ENCODE data around the gene KRTAP12-4.
"Not testable (repeated sequence)": the region's sequence is repeated elsewhere in the genome, so short reads cannot be mapped to it uniquely, and the experiment has no call there.

KRTAP12-4 gene

GRCh38 chr21:44628707-44629391 is 25.6 kb downstream of the KRTAP12-4 start:
- no peak for DNase-seq

DNA sequence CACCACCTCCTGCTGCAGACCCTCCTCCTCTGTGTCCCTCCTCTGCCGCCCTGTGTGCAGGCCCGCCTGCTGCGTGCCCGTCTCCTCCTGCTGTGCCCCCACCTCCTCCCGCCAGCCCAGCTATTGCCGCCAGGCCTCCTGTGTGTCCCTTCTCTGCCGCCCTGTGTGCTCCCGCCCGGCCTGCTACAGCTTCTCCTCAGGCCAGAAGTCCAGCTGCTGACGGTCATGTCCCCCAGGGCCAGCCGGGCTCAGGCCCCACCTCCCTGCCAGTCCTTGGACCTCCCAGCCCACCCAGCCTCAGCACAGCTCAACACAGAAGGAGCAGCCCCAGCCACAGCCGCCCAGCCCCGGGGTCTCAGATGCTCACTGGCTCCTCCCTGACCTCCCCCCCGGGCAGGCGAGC is 26.6 kb downstream of the KRTAP12-4 start:
- DNase-seq, result peak; percentile 57

DNA sequence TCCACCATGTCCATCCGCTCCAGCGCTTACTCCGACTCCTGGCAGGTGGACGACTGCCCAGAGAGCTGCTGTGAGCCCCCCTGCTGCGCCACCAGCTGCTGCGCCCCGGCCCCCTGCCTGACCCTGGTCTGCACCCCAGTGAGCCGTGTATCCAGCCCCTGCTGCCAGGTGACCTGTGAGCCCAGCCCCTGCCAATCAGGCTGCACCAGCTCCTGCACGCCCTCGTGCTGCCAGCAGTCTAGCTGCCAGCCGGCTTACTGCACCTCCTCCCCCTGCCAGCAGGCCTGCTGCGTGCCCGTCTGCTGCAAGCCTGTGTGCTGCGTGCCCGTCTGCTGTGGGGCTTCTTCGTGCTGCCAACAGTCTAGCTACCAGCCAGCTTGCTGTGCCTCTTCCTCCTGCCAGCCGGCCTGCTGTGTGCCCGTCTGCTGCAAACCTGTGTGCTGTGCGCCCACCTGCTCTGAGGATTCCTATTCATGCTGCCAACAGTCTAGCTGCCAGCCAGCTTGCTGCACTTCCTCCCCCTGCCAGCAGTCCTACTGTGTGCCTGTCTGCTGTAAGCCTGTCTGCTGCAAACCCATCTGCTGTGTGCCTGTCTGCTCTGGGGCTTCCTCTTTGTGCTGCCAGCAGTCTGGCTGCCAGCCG is 27.2 kb downstream of the KRTAP12-4 start:
- DNase-seq, result not testable (repeated sequence)

DNA sequence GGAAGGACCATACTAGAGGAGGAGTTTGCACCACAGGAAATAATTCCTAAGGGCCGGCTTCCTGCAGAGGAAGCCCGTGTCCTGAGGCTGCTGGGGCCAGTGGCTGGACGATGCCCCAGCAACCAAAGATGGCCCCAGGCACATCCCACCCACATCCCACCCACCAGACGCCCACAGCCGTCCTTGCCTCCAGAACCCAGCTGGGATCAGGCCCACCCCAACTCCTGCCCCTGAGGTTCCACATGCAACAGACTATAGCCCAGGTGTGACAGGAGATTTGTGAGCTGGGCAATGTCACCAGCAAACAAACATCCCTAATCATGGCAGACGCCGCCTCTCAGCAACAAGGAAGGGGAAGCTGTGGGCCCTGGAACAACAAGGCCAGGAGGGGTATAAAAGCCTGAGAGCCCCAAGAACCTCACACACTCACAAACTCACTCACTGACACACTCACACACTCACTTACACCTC is 27.8 kb downstream of the KRTAP12-4 start, which contains the start of gene KRTAP10-9:
Gene KRTAP10-9 (plus strand): TSS at position 421 of the 471 bp plus-strand sequence. CDS start 79 bp downstream, outside the sequence.
- no peak for DNase-seq

DNA sequence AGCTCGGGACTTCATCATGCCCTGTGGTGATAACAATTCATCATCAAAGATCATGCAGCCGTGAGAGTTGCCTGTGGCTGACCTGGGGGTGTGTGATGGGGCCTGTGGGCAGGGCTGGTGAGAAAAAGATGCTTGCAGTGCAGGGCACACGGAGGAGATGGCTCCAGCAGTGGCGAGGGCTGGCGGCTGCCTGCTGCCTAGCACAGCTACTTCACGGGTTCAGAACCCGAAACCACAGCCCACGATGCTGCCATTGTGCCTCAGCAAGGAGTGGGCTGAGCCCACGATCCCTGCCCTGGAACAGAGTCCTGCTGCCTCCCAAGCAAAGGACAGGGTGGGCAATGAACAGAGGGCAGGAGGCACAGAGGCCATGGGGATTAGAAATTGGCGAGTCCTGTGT is 28.2 kb downstream of the KRTAP12-4 start:
- DNase-seq, result no peak

DNA sequence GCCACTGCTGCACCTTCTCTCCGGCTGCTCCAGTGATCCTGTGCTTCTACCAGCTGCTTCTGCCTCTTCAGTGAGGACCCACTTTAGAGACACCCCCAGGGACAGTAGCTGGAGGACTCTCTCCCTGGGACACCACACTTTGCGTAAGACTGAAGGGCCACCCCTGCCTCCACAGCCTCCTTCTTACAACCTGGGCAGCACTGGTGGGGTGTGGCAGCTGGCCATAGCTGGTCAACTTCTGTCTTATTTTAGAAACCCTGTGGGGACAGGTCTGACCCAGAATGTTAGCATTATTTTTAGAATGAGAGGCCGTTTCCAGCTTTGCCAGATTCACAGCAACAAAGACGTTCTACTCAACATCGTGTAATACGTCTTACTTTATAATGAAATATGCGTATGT is 28.7 kb downstream of the KRTAP12-4 start:
- DNase-seq, result no peak

GRCh38 chr21:44623575-44623974 is 30.9 kb downstream of the KRTAP12-4 start:
- DNase-seq, result no peak

GRCh38 chr21:44619886-44620285 is 34.6 kb downstream of the KRTAP12-4 start:
- no peak for DNase-seq

DNA sequence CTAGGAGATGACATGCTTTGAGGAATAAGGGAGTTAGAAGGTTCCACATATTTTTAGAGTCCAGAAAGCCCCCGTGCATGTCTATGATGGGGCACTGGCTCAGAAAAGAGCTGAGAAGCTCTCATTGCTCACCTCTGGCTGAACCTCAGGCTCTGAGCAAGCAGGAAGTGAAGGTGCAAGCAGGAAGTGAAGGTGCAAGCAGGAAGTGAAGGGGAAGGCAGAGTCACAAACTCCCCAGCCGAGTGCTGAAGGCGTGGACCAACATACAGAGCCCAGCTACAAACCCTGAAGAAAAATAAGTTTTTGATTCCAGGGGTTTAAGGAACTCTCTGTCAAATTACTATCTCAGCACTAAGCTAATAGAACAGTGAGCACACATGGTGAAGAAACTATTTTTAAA is 35.5 kb downstream of the KRTAP12-4 start:
- no peak for DNase-seq

- DNase-seq, result no peak
These were observed 36.0 kb downstream of the KRTAP12-4 start for GRCh38 chr21:44618504-44618903.

- DNase-seq, result no peak
These were observed 37.4 kb downstream of the KRTAP12-4 start for GRCh38 chr21:44617071-44617501.

GRCh38 chr21:44616591-44616926 is 37.9 kb downstream of the KRTAP12-4 start:
- no peak for DNase-seq

DNA sequence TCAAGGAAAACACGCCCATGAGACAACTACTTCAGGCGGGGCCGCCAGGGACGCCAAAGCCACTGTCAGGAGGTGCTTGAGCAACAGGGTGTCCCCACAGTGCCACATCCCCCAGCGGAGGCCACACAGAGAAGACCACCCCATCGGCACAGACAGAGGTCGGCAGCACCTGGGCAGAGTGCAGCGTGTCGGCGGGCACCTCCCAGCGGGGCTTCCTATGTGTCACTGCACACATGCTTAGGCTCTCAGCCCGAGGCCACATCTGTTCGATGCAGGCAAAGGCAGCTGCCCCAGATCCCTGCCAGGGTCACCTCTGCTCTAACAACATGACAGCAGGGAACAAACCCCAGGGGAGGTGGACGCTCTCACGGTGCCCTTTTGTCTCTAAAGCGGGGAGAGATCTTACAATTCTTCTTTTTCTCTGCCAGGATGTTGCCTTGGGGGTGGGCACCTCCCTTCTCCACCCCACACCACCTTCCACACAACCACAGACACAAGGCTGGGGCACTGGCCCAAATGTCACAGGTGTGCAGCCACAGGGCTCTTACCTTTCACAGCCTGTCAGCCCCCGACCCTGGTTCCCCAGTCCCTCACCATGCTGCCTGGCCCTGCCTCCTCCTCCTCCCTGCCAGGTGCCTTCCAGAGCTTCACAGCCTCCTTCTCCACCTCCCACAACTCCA is 38.4 kb downstream of the KRTAP12-4 start:
- DNase-seq, result peak; percentile 51

DNA sequence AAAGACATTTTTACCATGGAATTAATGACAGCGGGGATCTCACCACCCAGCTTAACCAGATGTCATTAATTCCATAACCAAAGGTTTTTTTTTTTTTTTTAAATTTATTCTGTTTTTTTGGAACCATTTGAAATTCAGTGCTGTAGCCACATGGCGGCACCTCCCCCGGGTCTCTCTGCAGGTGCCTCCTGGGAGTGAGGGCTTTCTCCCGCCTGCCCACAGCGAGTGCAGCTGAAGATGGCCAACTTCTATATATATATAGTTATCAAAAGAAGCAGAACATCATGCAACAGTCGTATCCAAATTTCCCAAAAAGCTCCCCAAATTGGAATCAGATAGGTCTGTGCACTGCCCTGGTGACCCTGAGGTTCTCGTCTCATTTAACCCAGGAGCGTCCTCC is 39.0 kb downstream of the KRTAP12-4 start:
- no peak for DNase-seq

- no peak for DNase-seq
These were observed 39.5 kb downstream of the KRTAP12-4 start for GRCh38 chr21:44614961-44615391.

GRCh38 chr21:44614161-44614631 is 40.3 kb downstream of the KRTAP12-4 start:
- no peak for DNase-seq

DNA sequence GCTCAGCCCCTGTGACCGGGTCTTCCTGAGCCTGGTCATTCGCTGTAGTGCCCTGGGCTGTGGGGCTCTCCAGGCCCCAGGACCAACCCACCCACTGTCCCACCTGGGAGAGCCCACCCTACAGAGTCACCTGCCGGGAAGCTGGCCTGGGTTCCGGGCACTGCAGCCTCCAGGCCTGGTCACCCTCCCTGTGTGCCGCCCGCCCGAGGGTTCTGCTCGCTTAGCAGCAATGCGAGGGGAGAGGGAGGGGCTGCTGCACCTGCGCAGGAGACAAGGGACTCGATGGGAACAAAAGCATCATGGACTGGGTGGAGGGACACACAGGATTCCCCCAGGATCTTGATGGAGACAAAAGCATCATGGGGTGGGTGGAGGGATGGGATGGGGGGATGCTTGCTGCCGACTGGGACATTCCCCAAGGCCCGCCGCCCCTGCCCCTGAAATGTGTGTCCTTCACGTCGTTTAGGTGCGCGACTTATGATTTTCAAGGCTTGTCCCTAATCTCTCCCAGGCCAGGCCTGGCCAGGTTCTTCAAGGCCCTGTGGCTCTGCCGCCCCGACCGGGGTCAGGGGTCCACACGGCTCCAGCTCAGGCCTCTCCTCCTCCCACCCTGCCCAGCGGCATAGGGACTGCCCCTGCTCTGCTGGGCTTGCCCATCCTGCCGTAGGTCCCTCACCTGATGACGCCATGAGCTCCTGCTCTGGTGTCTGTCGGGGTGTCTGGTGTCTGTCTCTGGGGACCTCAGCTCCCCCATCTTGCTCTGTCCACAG is 40.9 kb downstream of the KRTAP12-4 start:
- DNase-seq, result no peak

- DNase-seq, result no peak
These were observed 41.7 kb downstream of the KRTAP12-4 start for GRCh38 chr21:44612669-44613229.

DNA sequence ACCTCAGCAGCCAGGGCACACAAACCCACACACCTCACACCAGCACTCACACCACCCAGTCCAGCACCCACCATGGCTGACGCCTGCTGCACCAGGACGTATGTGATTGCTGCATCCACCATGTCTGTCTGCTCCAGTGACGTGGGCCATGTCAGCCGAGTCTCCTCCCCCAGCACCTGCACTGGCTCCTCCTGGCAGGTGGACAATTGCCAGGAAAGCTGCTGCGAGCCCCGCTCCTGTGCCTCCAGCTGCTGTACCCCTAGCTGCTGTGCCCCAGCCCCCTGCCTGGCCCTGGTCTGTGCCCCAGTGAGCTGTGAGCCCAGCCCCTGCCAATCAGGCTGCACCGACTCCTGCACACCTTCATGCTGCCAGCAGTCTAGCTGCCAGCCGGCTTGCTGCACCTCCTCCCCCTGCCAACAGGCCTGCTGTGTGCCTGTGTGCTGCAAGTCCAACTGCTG is 42.4 kb downstream of the KRTAP12-4 start, which contains the start of gene KRTAP10-8:
Gene KRTAP10-8 (plus strand): TSS at position 51 of the 458 bp plus-strand sequence. CDS start 22 bp downstream, at position 73.
- no peak for DNase-seq

DNA sequence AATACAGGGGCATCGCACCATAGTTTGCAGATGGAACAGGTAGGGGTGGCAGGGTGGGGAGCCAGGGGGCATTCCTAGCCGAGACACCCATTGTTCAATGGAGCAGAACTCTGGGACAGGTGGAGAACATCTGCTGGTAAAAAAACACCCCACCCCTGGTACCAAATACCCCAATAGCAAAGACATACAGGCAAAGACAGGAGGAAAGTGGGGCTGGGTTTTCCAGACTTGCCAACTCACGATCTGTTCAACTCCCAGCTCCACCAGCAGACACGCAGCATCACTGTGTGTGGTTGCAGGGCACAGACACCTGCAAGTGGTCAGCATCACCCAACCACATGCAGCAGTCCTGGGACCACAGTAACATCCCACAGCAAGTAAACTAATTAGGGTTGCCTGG is 42.9 kb downstream of the KRTAP12-4 start:
- no peak for DNase-seq

DNA sequence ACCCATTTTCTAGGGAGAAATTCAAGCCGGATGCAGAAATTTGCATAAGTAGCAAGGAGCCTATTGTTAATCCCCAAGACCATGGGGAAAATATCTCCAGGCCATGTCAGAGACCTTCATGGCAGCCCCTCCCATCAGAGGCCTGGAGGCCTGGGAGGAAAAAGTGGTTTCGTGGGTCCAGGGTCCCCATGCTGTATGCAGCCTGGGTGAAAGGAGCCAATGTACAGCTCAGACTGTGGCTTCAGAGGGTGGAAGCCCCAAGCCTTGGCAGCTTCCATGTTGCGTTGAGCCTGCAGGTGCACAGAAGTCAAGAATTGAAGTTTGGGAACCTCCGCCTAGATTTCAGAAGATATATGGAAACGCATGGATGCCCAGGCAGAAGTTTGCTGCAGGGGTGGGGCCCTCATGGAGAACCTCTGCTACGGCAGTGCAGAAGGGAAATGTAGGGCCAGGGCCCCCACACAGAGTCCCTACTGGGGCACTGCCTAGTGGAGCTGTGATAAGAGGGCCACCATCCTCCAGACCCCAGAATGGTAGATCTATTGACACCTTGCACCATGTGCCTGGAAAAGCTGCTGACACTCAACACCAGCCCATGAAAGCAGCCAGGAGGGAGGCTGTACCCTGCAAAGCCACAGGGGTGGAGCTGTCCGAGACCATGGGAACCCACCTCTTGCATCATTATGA is 44.2 kb downstream of the KRTAP12-4 start:
- not testable (repeated sequence) for DNase-seq

- no peak for DNase-seq
These were observed 45.3 kb downstream of the KRTAP12-4 start for GRCh38 chr21:44609193-44609592.

Data from retina (tissue), 1 donor.